GM18519 (cell line): Measurements from ENCODE around the gene RALB.
"Not testable (repeated sequence)": the region's sequence is repeated elsewhere in the genome, so short reads cannot be mapped to it uniquely, and the experiment has no call there.

Experiments
- ATAC-seq: cut with Tn5 transposase; IDR thresholded peaks from one replicate; pipeline ENCODE4 v1.9.1; 2021; ENCODE audit warnings: mild to moderate bottlenecking, moderate library complexity; ENCODE audit not compliant: unreplicated experiment, low FRiP score

RALB gene

DNA sequence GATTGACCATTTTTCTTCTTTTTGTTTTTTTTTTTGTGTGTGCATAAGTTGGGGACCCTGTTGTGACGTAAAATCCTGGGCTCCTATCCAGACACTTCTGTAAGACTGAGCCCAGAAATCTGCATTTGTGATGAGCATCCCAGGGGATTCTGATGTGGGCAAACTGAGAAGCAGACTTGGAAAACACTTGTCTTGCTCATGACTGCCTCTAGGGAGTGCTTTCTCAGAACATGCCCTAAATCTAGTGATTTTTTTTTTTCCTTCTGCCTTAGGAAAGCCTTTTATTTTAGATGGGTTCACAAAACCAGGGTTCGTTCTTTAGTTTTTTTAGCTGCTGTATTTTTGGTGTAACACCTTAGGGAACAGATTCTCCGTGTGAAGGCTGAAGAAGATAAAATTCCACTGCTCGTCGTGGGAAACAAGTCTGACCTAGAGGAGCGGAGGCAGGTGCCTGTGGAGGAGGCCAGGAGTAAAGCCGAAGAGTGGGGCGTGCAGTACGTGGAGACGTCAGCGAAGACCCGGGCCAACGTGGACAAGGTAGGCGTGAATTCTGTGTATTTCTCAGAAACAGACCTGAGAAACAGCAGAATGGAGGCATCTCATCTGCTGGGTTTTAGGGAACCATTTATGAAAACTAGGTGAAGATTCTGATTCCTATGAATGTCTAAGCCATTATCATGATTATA is 36.7 kb downstream of the RALB start:
- no peak for ATAC-seq

DNA sequence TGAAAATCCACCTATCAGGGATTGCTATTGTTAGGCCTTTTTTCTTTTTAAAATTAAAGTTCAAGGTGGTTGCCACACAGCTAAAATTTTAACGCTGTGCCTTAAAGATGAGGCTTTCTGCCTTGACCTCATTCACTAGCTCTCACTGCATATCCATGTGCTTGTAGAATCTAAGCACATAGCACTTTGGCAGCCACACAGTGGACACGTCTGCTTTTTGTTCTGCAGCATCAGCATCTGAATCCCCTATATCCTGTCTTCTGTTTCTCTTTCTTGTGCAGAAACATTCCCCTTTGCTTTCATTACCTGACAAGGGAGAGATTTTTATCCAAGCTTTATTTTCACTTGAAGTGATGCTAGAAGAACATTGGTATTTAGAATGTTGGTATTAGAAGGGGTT is 38.1 kb downstream of the RALB start:
- no peak for ATAC-seq

DNA sequence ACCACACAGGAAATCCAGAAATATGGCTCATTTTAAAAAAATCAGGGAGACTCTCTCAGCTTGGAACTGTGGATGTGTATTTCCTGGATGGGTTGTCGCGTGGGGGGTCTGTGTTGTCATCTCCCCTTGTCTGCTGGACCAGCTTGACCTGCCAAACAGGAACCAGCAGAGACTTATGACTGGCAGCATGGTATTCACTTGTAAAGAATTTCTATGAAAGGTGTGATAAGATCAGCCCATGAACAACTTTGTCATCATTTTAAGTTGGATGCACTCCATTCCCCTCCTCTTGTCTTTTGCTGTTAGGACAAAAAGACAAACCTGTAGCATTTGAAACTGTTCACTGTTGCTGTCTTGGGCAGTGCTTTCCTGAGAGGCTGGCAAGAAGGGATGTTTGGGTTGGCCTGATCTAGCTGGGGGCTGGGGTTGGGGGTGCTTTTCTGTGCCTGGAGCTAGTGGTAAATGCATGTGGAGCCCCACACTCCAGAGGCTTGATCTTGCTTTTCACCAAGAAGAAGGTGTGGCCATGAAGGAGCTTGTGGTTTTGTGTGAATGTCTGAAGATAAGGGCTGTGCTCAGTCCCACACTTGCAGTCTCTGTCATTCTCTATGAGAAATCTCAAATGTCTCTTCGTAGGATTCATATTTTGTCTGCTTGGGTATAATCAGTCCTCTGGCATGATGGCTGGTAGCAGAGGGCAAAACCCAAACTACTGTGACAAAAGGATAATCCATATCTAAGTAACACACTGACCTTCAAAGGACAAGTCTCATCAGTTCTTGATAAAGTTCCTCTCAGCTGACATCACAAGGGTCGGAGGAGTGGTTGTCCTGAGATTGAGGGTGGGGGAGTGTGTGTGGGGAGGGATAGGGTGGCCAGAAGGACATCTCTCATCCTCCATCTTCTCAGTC is 39.0 kb downstream of the RALB start:
- ATAC-seq: no peak

DNA sequence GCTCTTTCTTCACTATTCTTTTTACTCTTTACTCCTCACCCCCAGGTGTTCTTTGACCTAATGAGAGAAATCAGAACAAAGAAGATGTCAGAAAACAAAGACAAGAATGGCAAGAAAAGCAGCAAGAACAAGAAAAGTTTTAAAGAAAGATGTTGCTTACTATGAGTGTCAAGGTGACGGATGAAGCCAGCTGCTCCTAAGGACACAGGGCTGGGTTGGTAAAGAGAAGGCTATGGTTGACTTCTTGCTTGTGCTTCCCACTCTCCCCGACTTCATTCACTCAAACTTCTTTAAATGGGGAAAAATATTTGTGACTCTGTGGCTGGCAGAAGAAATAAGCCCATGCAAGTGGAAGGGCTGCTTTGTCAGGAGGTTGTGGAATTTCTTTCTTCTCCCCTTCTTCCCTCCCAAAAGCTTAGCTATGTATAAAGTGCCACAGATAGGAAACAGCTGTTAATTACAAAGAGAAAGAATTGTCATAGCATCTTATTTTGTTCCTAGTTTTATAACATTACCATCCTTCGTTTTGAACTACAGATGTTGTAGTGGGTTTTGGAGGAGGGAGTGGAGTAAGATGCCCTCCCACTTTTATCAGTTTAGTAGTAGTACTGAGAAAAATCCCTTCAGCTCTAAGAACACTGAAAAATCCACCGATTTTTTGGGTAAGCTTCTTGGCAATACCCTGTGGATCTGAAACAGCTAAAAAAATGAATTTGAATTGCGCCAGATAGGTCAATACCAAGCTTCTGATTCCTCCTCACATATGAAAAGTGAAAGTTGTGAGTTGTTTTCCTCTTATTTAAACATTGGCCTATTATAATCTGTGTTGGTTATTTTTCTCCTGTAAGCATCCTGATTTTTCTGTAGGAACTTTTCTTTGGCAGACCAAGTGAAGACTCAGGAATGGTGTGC is 40.7 kb downstream of the RALB start:
- no peak for ATAC-seq

DNA sequence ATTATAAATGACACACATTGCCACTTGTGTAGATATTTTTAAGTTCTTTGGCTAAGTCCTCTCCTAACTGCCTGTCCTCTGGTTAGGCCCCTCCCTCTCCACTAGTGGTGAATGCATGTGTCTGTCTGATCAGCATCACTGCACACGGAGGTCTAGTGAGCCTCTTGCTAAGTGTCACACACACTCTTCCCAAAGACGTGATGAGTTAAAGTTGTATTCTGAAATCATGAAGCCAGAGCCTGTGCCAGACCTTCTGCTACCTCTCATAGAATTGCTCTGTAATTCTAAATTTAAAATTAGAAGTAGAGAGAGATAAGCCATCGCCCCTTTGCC is 41.3 kb downstream of the RALB start:
- peak; percentile 94 for ATAC-seq

DNA sequence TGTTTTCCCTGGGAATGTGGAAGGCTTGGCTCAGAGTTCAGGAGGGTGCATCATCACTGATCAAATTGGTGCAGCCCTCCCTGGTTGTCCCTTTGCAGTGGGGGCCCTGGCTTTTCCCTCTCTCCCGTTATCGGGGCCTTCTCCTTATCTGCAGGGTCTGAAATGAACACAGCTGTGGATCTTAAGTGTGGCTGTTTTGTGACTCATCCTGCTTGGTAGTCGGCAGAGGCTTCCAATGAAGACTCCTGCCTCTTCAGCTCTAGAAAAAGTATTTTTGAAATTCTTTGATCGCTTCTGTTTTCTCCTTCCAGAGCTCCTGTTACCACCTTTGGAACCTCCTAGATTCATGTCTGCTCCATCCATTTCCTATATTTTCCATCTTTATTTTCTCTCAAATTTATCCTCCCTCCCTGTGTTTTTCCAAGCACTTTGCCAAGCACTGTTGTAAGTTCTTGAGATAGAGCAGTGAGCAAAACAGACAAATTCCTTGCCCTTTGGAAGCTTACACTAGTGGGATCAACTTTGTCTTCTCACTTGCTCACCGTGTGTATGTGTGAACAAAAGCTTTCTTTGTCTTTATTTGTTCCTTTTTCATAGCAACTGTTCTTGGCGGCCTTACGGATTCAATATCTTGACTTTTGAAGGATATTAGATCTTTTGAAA is 45.7 kb downstream of the RALB start:
- ATAC-seq: no peak

DNA sequence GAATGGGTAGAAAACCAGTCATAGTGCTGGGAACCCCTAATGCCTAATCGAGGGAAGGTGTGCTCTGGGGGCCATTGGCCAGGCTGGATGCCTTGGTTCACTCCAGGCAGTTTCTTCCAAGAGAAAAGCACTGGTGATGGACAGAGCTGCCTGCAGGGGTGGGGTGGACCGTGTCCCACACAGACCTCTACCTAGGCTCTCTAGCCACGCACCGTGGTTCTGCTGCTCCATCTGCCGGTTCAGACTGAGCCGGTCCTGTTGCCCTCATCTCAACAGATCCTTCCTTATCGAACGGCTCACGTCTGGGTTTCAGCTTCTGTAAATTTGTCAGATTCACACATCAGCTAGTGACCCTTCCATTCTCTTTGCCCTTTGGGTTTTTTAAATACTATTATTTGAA is 46.4 kb downstream of the RALB start:
- no peak for ATAC-seq

DNA sequence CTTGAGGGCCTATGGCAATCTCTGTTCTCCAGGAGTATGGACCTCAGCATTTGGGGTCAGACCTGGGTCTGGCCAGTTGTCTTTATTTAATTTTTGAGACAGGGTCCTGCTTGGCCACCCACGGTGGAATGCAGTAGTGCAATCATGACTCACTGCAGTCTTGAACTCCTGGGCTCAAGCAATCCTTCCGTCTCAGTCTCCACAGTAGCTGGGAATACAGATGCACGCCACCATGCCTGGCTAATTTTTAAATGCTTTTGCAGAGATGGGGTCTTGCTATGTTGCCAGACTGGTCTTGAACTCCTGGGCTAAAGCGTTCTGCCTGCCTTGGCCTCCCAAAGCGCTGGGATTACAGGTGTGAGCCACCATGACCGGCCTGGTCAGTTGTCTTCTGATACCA is 46.9 kb downstream of the RALB start:
- ATAC-seq: no peak

DNA sequence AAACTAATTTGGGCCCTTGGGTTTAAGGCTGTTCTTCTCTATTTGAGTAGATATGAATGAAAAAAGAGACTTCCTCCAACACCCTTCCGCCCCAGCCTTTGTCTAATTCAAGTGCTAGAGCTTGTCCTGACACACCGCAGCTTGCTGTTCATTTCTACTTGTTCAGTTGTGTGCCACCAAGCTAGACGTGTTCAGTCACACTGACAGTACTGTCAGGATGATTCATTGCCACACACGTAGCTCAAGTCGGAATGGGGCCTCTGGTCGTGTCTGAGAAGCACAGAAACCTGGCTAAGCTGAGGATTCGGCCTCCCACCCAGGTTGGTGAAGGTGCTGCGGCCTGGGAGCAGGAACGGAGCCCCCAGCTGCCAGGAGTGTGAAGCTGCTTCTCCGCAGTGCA is 47.7 kb downstream of the RALB start:
- no peak for ATAC-seq

DNA sequence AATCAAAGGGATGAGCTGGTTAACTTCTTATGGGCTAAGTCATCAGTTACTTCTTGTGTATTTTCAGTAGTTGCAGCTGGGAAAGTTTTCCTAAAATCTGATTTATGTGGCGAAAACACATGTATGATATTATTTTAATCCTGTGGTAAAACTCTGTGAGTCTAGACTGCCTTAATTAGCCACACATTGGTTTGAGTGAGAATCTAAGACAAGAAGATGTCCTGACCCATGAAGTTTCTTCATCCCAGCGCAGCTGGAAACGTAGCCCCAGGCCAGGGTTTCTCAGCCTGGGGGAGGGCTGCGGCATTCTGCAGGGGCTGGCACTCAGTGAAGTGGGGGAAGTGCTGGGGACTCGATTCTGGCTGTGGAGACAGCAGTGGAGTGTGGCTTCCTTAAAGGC is 48.6 kb downstream of the RALB start:
- no peak for ATAC-seq

DNA sequence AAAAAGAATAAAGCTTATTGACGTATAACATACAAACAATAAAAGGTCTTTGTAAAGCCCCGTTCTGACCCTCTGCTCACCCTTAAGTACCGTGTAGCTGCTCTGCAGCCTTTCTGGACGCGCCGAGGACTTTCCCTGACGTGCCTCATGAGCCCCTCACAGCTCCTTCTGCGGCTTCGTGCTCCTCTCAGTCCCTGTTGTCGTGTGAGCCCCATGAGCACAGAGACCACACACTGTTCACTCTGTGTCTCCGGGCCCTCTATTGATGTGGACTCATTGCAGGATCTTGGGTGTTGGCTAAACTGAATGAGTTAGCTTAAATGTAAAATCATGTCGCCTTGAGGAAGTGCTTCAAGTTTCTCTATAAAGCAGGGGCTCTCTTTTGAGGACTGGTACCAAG is 49.6 kb downstream of the RALB start:
- ATAC-seq: no peak

DNA sequence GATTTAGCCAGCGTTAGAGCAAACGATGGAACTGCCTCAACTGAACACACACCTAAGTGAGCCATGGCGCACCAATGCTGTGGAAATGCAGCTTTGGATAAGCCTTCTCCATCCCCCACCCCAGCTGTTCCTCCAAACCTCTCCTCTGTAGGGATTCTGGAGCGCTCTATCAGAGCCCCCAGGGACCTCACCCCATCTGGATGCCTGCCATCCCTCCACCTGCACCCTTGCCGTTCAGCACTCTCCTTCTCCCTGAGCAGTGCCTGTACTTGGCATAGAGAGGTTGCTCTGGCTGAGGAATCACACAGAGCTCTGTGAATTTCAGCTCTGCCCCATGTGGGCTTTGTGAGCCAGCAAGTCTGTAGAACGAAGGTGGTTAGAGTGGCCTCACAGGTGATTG is 50.5 kb downstream of the RALB start:
- ATAC-seq: no peak

DNA sequence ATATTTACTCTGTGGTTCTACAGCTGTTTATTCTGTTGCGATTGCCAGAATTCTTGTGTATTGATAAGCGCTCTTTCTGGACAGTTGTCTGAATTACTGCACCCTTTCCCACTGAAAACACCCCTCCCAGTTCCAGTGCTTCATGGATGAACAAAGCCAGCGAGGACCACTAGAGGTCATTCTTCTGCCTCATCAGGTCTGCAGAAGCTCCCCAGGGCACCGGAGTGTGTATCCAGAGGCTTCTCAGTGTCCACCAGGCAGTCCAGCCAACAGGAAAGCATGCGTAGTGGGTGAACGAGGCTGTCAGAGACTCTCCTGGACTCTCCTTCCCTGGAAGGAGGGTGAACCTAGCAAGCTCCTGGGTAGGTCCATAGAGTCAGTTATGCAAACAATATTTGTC is 52.6 kb downstream of the RALB start:
- no peak for ATAC-seq

DNA sequence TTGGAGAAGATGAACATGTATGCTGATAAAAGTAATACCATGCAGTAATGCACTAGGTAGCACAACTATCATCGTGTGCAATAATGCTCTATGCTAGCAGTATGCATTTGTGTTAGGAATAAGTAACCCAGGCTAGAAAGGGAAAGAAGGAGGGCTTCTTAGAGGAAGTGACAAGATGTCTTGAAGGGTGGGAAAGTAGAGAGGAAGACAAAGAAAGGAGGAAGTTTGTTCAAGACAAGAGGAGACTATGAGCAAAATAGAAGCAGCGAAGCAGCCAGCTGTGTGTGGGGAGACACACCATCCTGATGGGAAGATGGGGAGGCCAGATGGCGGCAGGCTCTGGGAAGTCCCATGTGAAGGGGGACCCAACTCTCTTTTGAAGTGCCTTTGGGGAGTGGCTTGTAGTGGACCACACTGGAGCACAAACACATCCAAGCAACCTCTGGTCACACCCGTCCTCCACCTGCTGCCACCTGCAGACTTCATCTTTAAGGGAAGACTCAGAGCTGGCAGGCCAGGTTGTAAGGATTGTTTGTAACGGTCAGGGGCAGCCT is 53.4 kb downstream of the RALB start:
- ATAC-seq: no peak

DNA sequence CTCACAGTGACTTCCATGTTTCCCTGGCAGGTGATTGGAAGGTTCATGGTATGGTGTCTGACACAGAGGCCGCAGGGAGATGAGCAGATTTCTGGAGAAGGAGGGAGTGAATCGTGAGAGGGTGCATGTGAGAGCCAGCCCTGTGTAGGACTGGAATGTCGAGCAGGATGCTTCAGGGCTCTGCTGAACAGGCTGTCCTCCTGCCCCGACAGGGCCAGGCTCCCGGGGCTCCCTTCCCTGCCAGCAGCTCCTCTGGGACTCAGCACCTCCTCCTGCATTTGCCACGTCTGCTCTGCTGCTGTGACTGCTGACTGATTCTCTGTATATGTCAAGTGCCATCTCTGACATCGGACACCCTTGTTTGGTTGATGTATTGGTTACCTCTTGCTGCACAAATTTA is 54.8 kb downstream of the RALB start:
- ATAC-seq: no peak

DNA sequence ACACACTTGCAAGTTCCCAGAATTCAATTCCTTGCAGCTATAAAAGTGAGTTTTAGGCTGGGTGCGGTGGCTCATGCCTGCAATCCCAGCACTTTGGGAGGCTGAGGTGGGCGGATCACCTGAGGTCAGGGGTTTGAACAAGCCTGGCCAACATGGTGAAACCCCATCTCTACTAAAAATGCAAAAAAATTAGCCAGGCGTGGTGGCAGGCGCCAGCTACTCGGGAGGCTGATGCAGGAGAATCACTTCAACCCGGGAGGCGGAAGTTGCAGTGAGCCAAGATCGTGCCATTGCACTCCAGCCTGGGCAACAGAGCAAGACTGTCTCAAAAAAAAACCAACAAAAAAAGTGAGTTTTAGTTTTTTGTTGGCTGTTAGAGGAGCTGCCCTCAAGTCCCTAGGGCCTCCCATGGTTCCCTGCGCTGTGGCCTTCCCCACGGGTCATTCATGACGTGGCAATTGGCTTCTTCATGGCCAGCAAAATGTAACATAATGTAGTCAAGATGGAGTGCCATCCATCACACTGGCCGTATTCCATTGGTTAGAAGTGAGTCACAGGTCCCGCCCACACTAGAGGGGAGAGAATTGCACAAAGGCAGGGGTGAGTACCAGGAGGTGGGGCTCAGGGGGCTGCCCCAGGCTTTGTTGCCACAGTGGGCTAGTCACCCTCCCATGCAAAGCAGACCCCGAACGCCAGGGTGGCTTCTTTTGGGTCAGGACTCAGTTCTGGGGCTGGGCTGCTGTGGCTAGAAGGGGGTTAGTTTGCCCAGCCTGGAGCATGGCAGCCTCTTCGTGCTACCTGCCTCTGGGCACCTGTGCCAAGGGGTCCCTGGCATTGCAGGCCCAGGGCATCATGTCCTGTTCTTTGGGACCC is 55.6 kb downstream of the RALB start:
- no peak for ATAC-seq

DNA sequence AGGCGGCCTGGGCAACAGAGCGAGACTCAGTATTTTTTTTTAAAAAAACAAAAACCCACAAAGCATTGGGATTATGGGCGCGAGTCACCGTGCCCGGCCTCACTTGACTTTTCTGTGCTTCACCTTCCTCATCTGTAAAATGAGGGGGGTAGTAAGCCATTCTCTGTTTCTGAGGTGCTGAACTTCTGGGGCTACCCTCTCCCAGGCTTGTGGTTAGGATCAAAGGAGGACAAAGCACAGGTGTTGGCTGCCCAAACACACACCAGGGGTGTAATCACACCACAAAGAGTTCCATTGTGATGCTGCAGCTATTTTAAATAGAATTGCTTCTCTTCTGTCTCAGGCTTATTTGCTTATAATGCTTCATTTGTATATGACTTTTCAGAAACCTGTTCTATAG is 57.5 kb downstream of the RALB start:
- peak; percentile 52 for ATAC-seq

DNA sequence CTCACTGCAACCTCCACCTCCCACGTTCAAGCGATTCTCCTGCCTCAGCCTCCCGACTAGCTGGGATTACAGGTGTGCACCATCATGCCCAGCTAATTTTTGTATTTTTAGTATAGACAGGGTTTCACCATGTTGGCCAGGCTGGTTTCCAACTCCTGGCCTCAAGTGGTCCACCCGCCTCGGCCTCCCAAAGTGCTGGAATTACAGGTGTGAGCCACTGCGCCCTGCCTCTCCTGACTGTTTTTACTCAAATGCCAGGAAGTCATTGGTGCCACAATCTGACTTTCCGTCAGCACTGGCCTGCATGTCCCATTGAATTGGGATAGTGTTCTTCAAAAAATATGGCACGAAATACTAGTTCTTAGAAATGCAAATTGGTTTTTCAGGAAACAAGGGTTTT is 58.2 kb downstream of the RALB start:
- not testable (repeated sequence) for ATAC-seq

DNA sequence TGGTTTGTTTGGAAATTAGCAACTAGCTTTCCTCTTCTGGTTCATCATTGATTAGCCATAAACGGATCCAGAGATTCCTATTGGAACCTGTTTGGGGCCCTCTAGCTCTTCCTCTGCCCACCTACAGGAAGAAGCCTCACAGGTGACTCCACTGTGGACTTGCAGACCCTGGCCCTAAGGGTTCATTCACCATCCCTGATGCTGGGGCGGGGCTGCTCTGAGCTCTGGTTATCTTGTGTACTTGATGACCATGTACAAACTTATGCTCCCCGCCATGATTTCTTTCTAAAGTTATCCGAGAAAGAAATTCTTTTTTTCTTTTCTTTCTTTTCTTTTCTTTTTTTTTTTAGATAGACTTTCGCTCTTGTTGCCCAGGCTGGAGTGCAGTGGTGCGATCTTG is 59.4 kb downstream of the RALB start:
- no peak for ATAC-seq
